ENCODE data around the gene NOX5. TPM values are rescaled to one million over a fixed set of nuclear protein-coding genes. Genes with fewer than 3 reads are reported as not detected.

NOX5 gene
- total RNA-seq, 6 experiments from 2014 or later: 0.06 to 0.15 (median 0.11) TPM; not detected in 3

DNA sequence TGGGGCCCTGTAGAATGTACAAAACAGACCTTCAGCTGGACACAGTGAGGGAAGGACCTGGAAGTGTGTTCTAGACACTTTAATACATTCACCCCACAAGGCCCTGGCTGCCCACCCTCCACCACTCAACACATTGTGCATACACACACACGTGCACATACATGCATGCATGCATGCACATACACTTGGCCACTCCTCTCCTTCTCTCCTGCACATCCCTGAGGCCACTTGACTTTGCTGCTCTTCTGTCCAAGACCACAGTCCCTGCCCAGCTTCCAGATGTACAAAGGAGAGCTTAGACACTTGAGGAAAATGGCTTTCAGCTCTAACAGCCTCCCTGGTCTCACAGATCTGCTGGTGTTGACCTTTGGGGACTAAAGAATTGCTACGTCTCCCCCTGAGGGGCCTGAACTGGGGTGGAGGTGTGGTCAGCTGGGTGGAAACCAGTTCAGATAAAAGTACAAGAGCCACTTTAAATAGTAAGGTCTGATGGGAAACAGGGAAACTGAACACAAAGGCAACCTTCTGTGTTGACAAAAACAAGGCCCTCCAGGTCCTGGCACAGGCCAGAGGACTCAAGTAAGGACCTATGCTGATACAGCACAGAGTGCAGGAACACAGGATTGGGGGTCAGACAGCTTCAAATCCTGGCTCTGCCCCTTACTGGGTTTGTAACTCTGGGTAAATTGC is 24.8 kb upstream of the NOX5 start:
- H3K27me3 ChIP-seq: no peaks in the 10 kb centered on the region
- DNase-seq (no peak), ATAC-seq (no peak)
- TF ChIP-seq POLR2A (IDR thresholded peaks at IDR 0.05) (no peak), CTCF (IDR thresholded peaks at IDR 0.05) (no peak)
- H3K9me3 ChIP-seq: no peaks in the 10 kb centered on the region
- H3K4me1 ChIP-seq: no peaks in the 10 kb centered on the region
- no peak overlapping the region for H3K4me3 ChIP-seq
- no peaks in the 10 kb centered on the region for H3K36me3 ChIP-seq
- H3K27ac ChIP-seq: no peak overlapping the region
- intact Hi-C loops (cut with DNase I): no loop called here
- 50% methylated on average over 1 of the region's 2 CpGs for WGBS (ENCODE audit: insufficient coverage, low coverage, low lambda C conversion rate, missing lambda C conversion rate)

GRCh38 chr15:68990231-68990991 is 24.1 kb upstream of the NOX5 start:
- WGBS (ENCODE audit: insufficient coverage, low coverage, low lambda C conversion rate, missing lambda C conversion rate): 48% methylated on average over 4 of the region's 7 CpGs
- no peak overlapping the region for H3K4me3 ChIP-seq
- ATAC-seq: no peak
- no peaks in the 10 kb centered on the region for H3K27me3 ChIP-seq
- DNase-seq: no peak
- H3K4me1 ChIP-seq: no peaks in the 10 kb centered on the region
- H3K27ac ChIP-seq: no peak overlapping the region
- TF ChIP-seq CTCF (IDR thresholded peaks at IDR 0.05) (no peak), POLR2A (IDR thresholded peaks at IDR 0.05) (no peak)
- H3K9me3 ChIP-seq: no peaks in the 10 kb centered on the region
- intact Hi-C loops (cut with DNase I): no loop called here
- H3K36me3 ChIP-seq: no peaks in the 10 kb centered on the region

DNA sequence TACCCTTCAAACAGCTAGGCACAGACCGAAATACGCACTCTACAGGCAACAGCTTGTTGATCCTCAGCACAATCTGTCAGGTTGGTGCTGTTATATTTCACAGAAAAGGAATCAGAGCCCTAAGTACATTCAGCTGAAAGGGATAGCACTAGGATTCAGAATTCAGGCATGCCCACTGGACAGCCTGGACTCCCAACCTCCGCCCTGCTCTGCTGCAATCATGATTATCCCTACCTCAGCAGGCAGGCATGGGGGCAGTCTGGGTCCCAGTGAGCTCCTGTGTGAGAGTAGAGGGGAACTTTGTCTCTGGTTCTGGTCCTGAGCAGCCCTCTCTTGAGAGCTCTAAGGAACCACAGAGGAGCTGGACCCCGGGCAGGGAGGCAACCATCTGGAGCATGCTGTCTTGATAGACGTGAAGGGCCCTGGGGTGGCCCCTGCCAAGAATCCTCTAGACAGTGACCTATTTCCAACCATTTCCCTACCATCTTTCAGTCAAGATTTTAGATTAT is 23.4 kb upstream of the NOX5 start:
- no peak for ATAC-seq
- TF ChIP-seq POLR2A (IDR thresholded peaks at IDR 0.05) (no peak), CTCF (IDR thresholded peaks at IDR 0.05) (no peak)
- intact Hi-C loops (cut with DNase I): no loop called here

GRCh38 chr15:68991723-68992122 is 22.8 kb upstream of the NOX5 start:
- H3K36me3 ChIP-seq: no peaks in the 10 kb centered on the region
- H3K9me3 ChIP-seq: no peaks in the 10 kb centered on the region
- no peak overlapping the region for H3K27ac ChIP-seq
- ATAC-seq (no peak), DNase-seq (no peak)
- H3K4me3 ChIP-seq: no peak overlapping the region
- intact Hi-C loops (cut with DNase I): no loop called here
- no peaks in the 10 kb centered on the region for H3K4me1 ChIP-seq
- no peak for TF ChIP-seq POLR2A (IDR thresholded peaks at IDR 0.05)
- no peak for TF ChIP-seq CTCF (IDR thresholded peaks at IDR 0.05)
- no peaks in the 10 kb centered on the region for H3K27me3 ChIP-seq
- 70% methylated on average over 4 of the region's 4 CpGs for WGBS (ENCODE audit: insufficient coverage, low coverage, low lambda C conversion rate, missing lambda C conversion rate)

More for the DNA sequence above, 23.4 kb upstream of the NOX5 start:
- Histone ChIP-seq H3K27ac (no peak overlapping the region), H3K4me1 (no peaks in the 10 kb centered on the region), H3K4me3 (no peak overlapping the region), H3K9me3 (no peaks in the 10 kb centered on the region), H3K27me3 (no peaks in the 10 kb centered on the region), H3K36me3 (no peaks in the 10 kb centered on the region)
- no peak for DNase-seq
- WGBS (ENCODE audit: insufficient coverage, low coverage, low lambda C conversion rate, missing lambda C conversion rate): 50% methylated on average over 2 of the region's 5 CpGs
